HG03135 (cell line): ENCODE measurements around the gene TCF4.
"Not testable (repeated sequence)": the region's sequence is repeated elsewhere in the genome, so short reads cannot be mapped to it uniquely, and the experiment has no call there.

Experiments
- ATAC-seq: cut with Tn5 transposase; IDR thresholded peaks from one replicate; pipeline ENCODE4 v1.9.1; 2021; ENCODE audit warnings: mild to moderate bottlenecking, moderate library complexity; ENCODE audit not compliant: unreplicated experiment

TCF4 gene

DNA sequence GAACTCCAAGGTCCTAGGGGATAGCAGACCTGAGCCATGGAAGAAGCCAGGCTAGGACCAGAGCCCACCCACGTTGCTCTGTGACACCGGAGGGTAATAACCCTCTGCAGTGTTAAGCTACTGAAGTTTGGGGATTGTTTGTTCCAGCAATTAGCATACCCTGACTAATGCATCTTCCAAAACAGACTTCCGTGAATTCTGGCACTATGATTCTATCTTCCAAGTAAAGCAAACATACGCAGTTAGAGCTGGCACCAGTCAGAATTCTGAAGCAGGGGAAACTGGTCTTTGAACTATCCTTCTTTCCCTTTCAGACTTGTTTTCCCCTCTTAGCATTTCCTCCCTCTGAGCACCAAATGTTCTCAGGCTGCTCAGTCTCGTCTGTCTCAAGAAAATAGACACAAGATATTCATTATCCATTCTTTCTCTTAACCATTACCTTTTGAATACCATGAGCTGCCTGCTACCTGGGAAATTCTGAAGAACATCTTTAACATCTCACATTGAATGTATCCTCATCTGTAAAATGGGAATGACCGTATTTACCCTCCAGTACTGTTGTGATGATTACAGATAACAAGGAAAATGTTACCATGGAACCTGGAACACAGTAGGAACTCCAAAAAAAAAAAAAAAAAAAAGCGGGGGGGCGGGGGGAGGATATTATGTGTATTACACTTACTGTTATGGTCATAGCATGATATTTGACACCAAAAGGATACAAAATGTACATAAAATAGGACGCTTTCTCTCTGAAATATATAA lies 108.2 kb downstream of the TCF4 start:
- no peak for ATAC-seq

DNA sequence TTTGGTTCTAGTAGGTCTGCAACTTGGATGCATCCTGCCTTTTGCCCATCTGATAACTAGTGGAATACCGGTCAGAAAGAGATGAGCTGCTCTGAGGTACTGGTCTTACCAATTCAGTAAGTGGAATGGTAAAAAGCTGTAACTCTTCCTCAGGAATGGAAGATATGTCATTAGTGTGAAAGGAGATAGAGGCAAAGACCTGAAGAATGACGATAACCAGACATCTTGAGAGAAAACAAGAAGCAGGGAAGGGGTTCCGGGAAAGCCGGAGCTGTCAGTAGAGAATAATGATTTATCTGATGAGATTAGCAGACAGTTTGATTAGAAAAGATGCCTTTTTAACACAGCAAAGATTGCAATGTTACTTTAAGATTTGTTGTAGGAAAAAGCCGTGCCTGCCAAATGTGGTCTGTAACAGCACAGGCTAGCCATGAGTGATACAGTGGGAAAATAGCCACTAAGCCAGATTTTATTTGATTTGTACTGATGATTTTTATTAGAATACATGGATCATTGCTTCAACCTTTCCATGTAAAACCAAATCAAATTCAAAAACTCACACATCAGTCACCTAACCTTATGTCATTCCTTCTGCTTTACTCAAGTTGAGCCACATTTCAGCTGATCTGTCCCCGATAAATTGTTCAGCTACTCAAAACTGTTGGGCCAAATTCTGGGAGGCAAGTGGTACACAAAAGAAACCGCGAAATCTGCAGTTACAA lies 110.0 kb downstream of the TCF4 start:
- peak; percentile 26 for ATAC-seq

DNA sequence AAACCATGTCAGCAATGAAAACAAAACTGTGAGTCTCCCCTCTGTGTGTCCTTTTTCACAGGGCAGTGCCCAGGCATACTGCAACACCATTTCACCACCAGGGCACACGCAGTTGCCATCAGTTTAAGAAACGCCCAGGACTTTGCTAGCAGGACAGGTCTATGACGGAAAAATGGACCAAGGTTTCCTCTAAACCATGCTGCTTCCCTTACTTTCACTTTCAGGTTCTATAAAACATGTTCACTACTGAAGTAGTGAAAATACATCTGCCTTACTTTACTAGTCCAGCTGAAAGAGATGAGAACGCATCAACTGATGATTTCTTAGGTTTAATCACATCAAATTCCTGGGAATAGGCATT lies 110.5 kb downstream of the TCF4 start:
- ATAC-seq = peak; percentile 94

DNA sequence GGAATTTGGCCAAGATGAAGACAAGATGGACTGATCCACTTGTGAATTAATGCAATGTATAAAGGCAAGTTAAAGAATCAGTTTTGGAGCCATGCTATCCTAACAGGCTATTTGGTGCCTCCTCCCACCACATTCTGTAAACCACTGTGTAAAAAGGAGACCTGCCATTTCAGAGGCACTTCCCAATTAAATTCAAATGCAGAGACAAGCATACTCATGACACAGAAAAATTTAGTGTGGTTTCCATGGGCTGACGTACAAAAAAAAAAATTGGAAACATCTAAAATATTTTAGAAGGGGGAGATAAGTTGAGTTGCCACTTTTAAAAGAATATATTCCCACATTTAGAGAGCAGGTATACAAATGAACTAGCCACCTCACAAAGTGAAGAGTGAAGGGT lies 112.1 kb downstream of the TCF4 start:
- no peak for ATAC-seq

DNA sequence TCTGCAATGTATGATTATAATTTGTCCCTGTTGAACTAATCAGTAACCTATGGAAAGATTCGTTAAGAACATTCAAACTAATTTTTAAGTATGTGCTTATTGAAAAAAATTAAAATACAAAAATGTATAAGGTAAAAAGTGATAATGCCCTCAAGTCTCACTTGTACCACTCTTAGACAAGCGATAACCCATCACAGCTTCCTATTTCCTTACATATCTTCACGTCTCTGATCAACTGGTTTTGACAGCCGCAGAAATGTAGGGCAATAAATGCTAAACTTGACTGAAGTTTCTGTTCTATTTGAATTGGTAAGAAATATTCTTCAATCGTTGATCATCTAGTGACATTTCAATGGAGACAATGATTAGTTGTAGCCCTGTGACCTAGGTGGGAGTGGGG lies 112.5 kb downstream of the TCF4 start:
- no peak for ATAC-seq

DNA sequence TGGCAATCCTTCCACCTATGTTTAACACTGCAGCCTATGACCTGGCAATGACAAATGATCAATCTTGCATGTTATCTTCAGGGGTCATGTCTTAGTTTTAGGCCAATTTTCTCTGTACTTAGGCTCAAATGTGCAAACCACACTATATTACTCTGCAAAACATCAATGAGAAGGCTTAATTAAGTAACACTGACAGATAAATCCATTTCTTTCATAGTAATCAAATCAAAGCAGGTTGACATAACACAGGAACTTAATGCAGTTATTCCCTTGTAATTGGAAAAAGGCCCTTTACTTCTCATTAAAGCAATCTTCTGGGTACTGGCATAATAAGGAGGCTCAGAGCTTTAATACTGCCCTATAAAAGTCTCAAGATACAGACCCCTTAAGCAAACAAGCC lies 114.4 kb downstream of the TCF4 start:
- no peak for ATAC-seq

DNA sequence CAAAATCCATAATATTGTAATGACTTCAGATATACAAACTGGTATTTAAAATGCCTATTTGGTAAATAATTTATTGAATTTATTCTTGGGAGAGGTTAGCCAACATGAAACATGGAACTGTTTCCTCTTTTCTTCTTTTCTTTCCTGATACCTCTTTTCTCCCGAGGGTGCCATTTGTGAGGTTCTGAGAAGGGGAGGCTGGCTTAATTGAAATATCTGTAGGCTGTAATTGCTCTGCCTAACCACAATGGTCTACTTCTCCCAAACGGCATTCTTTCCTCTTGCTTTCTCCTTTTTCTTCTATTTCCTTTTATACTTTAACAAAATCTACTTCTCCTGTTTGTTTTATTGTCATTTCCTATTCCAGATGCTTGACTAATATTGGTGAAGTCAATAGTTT lies 114.9 kb downstream of the TCF4 start:
- ATAC-seq = no peak

DNA sequence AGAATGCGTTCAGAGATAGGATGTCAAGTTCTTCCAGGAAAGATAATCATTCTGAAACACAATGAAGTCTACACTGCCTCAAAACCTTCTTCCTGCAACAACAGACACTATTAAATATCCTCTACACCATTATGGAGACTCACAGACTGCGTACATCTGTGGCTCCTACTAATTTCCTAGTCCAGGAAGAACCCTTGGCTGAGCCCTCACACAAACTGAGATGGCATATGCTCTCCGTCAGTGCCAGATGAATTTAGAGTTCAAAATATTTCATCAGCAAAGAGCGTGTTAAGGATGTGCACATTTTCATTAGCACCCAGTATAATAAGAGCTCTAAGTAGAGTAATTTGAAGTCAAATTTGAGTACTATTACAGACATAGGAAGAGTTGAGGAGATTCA lies 117.2 kb downstream of the TCF4 start:
- ATAC-seq = no peak

DNA sequence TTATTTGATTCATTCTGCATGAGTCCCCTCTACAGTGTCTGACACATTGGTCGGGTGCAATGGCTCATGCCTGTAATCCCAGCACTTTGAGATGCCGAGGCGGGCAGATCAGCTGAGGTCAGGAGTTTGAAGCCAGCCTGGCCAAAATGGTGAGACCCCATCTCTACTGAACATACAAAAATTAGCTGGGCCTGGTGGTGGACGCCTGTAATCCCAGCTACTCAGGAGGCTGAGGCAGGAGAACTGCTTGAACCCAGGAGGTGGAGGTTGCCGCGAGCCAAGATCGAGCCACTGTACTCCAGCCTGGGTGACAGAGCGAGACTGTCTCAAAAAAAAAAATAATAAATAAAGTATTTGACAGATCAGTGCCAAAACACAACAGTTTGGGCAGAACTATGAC lies 118.9 kb downstream of the TCF4 start:
- ATAC-seq = not testable (repeated sequence)

DNA sequence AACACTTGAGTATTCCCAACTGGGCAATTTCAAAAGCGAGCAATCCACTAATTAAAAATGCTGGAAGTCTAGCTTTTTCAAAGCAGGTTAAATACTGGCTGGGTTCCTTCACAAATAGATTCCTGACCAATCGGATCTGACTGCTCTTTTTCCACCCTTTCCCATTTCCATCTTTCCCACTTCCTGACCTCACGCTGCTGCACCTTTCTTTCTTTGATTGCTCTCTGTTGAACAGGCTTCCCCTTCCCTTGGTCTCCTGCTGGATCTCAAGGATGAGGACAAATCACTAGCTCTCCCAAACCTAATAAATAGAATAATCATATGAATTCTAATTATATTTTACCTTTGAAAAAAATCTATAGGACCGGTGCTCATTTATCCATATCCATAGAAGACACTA lies 121.2 kb downstream of the TCF4 start:
- ATAC-seq = no peak

DNA sequence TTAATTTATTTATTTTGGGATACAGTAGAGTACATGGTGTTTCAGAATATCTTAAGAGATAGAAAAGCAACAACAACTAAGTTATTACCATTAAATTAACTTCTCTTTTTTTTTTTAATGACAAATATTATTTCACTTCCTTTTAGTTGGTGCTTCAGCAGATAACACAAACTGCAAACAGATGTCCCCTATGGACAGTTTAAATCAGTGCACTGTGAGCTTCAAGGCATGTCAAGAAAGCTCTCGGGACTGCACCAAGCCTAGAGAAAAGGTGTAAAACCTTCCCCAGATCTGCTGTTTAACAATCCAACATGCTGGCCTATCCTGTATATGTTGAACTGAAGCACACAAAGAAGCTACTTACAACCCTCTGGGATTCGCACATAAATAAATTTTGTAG lies 122.7 kb downstream of the TCF4 start:
- ATAC-seq = no peak

DNA sequence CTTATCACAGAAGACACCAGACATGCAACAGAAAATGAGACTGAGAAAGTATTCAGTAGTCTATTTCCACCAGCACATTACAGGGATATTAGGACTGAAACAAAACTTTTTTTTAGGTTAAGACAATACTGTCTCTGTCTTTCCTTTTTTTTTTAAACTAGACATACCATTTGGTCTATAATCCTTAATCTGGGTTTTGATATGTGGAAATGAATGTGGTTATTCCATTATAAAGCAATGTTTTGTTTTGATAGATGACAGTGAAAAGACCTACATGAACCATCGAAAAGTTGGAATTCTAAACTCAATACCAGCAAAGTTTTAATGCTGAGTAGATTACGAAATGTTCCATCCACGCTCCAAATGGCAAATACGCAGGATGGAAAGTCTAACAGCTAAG lies 123.4 kb downstream of the TCF4 start:
- no peak for ATAC-seq

DNA sequence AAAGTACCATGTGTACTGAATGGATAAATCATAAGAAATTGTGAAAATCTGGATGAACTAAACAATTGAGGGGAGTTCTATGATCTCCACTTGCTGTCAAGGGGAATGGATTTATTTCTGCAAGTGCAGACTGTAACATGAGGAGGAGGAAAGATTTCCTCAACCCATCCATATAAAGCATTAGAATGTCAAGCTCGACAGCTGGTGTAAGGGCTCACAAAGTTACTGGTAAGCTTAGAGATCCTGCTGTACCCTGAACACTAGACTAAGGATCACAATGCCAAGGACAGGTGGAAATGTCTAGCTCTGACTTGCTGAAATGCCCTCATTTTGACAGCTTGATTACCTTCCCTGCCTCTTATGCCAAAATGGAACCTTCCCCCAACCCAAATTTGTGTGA lies 125.3 kb downstream of the TCF4 start:
- no peak for ATAC-seq

DNA sequence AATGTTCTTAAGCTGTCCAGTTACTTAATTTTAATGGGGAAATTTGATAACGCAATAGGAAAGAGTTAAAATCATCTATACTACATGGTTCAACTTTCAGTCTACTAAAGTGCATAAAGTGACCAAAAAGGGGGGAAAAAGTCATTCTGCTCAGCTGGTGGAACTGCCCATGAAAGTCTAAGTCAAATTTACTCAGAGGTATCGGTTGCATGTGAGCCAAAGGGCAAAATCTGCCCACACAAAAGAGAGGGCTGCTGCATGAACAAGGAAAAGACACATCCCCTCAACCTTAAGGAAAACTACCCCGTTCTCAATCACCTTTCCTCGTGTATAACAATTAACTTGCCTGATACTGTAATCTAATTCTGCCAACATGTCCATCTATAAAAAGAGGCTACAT lies 126.1 kb downstream of the TCF4 start:
- no peak for ATAC-seq

DNA sequence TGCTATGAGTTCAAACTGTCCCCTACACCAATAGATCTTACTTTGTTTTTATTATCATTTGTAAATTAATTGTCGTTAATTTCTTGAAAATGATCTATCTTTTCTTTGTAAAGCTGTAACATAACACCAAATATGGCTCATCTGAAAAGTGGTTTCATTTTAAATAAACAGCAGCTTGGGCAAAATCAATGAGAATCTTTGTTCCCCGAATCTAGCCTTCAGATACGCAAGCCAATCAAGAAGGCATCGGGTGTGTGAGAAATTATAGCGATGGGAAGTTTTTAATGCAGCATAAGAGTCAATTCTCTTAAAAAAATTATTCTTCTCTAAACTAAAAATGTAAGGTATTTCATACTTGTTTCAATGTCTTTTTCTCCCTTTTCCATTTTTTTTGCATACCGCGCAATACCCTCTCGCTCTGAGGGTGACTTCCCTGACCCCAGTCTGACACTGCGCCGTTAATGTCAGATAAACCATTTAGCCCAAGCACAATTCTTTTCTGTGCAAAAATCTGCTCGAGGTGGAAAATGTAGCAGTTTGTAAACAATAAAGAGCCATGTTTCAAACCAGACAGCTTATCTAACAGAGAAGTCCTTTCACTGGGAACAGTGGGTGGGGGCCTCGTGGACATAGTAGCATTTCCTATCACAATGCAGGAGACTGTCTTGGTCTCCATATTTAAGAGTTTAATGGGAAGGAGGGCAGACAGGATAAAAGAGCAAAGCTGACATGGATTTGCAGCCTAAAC lies 129.4 kb downstream of the TCF4 start:
- ATAC-seq = no peak

DNA sequence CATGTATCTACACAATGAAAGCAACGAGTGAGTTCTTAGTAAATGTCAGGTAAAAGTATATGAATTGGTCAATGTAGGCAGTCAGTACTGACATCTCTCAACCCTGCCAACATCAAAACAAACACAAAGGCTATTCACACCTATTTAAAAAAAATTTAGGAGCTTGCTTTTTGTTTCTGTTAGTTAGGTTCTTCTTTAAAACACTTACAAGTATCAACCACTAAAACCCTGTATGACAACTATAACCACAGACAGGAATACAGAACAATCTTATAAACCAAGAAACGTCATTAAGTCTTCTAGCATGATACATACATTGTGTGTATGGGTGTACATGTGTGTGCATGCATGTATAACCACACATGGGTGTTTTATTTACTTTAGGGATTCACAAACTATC lies 131.0 kb downstream of the TCF4 start:
- ATAC-seq = no peak

DNA sequence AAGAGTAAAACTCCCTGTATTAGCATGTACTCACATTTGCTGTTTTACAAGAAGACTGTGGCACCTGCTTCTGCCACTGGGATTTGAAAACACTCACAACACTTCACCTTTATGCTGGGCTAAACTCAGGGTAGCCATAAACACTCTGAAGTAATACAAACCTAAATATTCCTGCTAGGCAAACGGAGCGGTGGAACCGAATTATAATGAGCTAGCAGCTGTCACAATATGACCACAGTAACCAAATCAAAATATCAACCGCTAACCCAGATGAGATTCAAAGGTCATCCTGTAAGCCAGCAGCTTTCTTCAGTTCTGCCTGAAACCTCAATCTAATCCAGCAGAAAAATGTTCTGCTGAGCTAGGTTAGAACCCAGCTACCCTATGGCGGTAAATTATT lies 132.1 kb downstream of the TCF4 start:
- no peak for ATAC-seq

DNA sequence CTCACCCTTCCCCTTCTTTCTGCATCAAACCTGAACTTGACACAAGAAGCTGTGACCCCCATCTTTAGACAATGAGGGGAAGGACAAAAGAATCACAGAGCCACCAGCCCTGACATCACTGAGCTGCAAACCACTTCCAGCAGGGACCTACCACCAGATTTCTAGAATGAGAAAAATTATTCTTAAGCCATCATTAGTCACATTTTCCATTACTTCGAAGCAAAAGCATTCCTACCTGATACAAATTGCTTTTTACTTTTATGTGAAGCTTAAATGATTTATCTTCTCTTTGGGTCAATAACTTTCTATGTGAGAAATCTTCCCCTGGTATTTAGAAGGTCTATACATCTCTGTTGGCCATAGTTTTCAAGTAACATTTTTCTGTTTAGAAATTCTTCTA lies 134.8 kb downstream of the TCF4 start:
- no peak for ATAC-seq

DNA sequence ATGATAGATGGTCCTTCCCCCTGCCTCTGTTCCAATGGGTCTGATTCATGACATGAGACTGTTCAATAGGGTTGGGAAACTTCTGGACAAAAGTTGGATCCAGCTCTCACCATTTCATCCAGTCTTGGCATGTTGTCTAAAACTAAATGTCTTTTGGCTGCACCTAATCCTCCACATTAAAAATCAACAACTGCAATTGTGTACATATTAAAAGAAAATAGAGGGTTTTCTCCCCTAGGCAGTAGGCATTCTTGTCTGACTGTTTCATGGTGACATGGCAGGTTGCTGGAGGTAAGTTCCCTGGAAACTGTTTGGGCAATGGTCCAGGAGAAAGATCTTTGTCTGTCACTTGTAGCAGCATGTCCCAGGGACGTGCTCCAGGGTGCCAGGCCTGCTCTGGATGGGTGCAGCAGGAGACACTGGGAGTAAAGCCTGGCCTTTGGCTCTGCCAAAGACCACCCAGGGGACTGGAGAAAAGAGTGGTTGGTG lies 135.8 kb downstream of the TCF4 start:
- ATAC-seq = no peak

DNA sequence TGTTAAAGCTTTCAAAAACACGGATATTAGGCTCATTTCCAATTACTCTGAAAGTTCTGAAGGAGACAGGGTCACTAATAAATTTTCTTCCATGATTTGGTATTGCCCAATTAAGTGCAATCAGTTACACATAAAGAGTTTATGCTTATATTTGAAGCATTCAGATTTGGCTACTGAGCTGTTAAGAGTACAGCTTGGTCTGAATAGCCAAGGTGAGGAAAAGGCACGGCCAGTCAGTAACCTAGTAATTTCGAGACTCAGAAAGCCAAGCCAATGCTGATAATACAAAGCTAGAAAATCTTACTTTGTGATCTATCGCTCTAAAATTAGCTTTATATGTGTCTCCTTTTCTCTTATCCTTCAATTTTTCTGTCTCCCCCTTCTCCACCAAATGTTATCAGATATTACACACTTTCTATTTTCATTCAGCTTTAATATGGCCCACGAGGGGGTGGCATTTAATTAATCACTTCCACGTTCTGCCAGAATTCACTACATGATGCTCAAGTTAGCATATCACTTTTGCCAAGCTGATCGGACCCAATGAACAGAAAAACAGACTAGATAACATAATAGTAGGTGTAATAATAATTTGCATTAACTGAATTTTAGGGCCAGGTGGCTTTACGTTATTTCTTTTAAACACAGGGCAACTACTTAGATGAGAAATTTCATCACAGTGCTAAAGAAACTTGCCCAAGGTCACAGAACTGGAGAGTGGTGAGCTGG lies 138.4 kb downstream of the TCF4 start:
- ATAC-seq = no peak

DNA sequence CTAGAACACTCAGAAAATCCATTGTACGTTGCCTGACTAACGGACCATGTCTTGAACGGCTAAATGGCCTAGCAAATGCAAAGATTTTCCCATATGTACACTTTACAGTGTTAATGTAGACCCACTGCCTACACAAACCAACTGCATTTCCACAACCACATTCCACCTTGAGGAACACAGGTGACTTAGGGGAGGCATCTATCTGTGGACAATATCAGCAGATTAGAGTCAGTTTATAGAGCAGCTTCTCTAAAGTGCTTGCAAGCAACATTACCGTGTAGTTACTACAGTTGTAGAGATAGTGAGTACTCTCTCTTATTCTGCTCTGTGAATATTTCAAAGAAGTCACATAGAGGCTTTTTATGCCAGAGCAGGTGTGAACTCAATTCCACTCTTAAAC lies 139.6 kb downstream of the TCF4 start:
- ATAC-seq = no peak
